ENCODE data around the gene IGFBP4.

DNA sequence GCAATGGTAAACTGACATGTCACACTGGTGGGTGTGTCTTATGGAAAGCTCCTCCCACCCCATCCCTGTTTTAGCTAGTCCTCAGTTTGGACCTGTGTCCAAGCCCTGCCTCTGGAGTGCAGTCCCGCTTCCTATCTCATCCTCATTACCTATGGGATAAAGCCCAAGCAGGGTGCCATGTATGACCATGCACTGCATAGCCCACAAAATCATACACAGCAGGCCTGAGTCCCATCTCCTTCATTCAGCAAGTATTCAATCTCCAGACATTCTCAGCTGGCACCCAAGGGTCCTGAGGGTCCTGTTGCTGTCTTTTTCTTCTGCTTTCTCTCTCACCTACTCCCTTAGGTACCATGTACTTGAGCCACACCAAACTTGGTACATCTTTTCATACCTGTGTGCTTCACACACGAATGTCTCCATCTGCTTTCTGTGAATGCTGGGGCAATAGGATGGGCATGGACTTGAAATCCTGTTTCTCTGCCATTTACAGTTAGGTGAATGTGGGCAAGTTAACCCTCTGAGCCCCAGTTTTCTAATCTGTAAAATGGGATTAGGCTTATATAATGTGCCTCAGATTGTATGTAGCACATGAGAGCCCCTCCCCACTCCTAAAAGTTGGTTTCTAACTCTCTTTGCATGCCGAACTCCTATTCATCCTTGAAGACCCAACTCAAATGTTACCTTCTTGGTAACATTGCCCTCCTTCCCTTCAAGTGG lies 29.6 kb downstream of the IGFBP4 start:
- TF ChIP-seq, protein P1, sequence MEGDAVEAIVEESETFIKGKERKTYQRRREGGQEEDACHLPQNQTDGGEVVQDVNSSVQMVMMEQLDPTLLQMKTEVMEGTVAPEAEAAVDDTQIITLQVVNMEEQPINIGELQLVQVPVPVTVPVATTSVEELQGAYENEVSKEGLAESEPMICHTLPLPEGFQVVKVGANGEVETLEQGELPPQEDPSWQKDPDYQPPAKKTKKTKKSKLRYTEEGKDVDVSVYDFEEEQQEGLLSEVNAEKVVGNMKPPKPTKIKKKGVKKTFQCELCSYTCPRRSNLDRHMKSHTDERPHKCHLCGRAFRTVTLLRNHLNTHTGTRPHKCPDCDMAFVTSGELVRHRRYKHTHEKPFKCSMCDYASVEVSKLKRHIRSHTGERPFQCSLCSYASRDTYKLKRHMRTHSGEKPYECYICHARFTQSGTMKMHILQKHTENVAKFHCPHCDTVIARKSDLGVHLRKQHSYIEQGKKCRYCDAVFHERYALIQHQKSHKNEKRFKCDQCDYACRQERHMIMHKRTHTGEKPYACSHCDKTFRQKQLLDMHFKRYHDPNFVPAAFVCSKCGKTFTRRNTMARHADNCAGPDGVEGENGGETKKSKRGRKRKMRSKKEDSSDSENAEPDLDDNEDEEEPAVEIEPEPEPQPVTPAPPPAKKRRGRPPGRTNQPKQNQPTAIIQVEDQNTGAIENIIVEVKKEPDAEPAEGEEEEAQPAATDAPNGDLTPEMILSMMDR (IDR thresholded peaks at IDR 0.05), result no peak
- TF ChIP-seq POLR2A (IDR thresholded peaks at IDR 0.05), result no peak
